Right atrium auricular region (tissue), 2 donors: ENCODE results near the gene TMUB1. TPM values are rescaled to one million over a fixed set of nuclear protein-coding genes. Genes with fewer than 3 reads are reported as not detected.

ENCODE experiments used
- DNase-seq: peaks from one replicate; pipeline ENCODE4 v3.0.0-alpha.2; 2019; ENCODE audit warnings: low spot score
- H3K27ac ChIP-seq, 2 donors: fragments of 200-600 bp; sonication (generic); 1 replicate in 1 of 2; 2 replicates in 1 of 2; pipeline ENCODE4 v1.5.1; 2016 to 2019
- H3K27me3 ChIP-seq, 2 donors: fragments of 200-600 bp; sonication (generic); one replicate each; pipeline versions ENCODE4 v1.5.1 to v1.6.0; 2017 to 2019
- H3K36me3 ChIP-seq: fragments of 200-600 bp; sonication (generic); one replicate; pipeline ENCODE4 v1.5.1; 2016
- H3K4me1 ChIP-seq, 2 donors: fragments of 200-600 bp; sonication (generic); one replicate each; pipeline versions ENCODE4 v1.5.1 to v1.6.0; 2017 to 2019
- H3K4me3 ChIP-seq, 2 donors: fragments of 200-600 bp; sonication (generic); 1 replicate in 1 of 2; 2 replicates in 1 of 2; pipeline ENCODE4 v1.5.1; 2017 to 2019; ENCODE audit warnings: mild to moderate bottlenecking in 1 of 2, moderate library complexity in 1 of 2
- H3K9me3 ChIP-seq, 2 donors: fragments of 200-600 bp; sonication (generic); one replicate each; pipeline ENCODE4 v1.5.1; 2019
- total RNA-seq, 2 donors: library from RNA; depleted of rRNA; stranded (reverse); fragments of >200 nt; gene quantifications; one replicate each; pipeline ENCODE4 v1.1.0, GENCODE V29; 2016
- TF ChIP-seq, protein P1 (sequence below), 2 donors: fragments of 200-600 bp; sonication (generic); IDR thresholded peaks; one replicate each; pipeline ENCODE4 v1.5.1; 2019; ENCODE audit warnings: antibody characterized with exemption in 2 of 2

TMUB1 gene
- total RNA-seq, 2 donors from 2014 or later, result 28.0 to 53.6 TPM

DNA sequence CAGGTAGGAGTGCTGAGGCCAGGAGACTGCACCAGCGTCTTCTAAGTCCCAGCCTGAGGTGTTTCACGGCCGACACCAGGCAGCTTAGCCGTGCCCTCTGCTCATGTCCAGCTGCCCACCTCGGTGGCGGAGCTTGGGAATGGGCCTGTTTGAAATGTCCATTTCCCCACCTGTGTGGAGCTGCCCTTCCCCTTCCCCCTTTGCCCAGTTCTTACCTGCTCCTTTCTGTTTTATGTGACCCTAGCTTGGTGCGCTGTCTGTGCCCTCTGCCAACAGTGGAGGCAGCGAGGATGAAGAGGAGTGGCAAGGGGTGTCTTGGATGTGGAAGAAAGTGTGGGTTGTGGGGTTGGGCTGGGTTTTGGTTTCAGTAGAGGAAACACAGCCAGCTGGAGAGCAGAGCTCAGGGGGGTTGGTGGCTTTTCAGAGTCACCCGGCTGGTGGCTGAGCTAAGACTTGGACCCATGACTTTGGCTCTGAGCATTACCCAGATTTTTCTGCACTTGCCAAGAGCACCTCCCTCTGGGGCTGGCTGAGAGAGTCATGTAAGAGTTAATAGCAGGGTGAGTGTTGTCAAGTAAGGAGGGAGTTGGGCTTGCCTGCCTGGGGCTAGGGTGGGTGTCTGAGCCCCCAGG lies 46.8 kb upstream of the TMUB1 start:
- Histone ChIP-seq H3K9me3 (no peaks in the 10 kb centered on the region), H3K4me3 (no peak overlapping the region), H3K27ac (no peak overlapping the region), H3K4me1 (peaks cover 0 to 19% of the 10 kb centered on the region in 2 donors), H3K36me3 (peaks cover 32% of the 10 kb centered on the region), H3K27me3 (no peaks in the 10 kb centered on the region)
- TF ChIP-seq, protein P1, sequence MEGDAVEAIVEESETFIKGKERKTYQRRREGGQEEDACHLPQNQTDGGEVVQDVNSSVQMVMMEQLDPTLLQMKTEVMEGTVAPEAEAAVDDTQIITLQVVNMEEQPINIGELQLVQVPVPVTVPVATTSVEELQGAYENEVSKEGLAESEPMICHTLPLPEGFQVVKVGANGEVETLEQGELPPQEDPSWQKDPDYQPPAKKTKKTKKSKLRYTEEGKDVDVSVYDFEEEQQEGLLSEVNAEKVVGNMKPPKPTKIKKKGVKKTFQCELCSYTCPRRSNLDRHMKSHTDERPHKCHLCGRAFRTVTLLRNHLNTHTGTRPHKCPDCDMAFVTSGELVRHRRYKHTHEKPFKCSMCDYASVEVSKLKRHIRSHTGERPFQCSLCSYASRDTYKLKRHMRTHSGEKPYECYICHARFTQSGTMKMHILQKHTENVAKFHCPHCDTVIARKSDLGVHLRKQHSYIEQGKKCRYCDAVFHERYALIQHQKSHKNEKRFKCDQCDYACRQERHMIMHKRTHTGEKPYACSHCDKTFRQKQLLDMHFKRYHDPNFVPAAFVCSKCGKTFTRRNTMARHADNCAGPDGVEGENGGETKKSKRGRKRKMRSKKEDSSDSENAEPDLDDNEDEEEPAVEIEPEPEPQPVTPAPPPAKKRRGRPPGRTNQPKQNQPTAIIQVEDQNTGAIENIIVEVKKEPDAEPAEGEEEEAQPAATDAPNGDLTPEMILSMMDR (IDR thresholded peaks at IDR 0.05), result no peak
- DNase-seq, result no peak

DNA sequence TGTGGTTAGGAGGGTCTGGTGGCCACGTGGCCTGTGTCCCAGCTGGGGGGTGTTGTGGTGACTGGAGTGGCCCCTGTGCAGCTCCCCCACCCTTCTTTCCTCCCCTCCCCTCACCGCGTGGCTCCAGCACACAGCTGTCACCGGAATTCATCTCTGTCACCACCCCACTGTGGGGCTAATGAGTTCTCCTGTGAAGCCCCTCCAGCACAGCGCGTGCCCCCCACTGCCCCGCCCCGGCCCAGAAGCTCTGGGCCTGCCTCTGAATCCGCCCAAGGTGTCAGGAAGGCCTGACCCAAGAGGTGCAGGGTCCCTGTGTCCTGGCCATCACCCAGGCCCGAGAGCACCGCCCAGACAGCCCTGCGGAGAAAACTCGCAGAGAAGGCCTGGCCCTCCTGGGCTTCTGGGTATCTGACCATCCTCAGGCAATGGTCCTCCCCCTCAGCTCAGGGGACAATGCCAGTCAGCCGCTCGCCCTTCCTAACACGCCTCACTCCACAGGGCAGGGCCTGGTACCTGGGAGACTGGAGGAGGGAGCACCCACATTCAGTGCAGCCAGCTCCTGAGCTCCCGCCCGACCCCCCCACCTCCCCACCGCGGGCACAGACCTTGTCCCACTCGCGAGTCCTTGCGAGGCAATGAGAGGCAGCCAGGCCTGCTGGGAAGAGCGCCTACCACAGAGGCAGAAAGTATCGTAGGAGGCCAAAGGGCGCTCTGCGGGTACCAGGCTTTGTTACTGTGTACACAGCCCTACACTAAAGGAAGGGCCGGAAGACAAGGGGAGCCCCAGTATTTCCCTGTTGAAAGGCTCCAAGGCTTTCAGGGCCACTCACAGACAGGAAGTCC lies 46.0 kb upstream of the TMUB1 start:
- Histone ChIP-seq H3K27ac (no peak overlapping the region), H3K4me1 (peaks cover 0 to 16% of the 10 kb centered on the region in 2 donors), H3K27me3 (no peaks in the 10 kb centered on the region), H3K36me3 (peaks cover 26% of the 10 kb centered on the region), H3K9me3 (no peaks in the 10 kb centered on the region), H3K4me3 (no peak overlapping the region)
- TF ChIP-seq, protein P1 (IDR thresholded peaks at IDR 0.05), result no peak
- DNase-seq, result no peak

DNA sequence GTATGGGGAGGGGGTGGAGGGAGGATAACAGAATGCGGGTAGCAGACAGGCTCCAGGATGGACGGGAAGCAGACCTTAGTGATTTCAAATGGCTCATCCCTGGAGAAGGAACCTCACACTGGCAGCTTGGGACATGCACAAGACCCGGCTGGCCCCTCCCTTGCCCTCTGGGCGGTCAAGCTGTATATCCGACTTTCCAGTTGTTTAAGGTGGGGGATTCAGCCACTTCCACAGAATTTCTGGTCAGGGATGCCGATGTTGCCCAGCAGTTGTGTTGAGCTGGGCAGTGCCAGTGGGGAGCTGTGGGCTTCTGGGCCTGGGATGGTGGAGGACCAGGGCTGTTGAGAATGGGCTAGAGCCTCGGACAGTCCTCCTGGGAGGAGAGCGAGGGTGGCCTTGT lies 45.4 kb upstream of the TMUB1 start:
- Histone ChIP-seq H3K9me3 (no peaks in the 10 kb centered on the region), H3K27ac (no peak overlapping the region), H3K27me3 (no peaks in the 10 kb centered on the region), H3K4me1 (peaks cover 0 to 15% of the 10 kb centered on the region in 2 donors), H3K36me3 (peaks cover 26% of the 10 kb centered on the region), H3K4me3 (no peak overlapping the region)
- DNase-seq, result no peak
- TF ChIP-seq, protein P1 (IDR thresholded peaks at IDR 0.05), result no peak

DNA sequence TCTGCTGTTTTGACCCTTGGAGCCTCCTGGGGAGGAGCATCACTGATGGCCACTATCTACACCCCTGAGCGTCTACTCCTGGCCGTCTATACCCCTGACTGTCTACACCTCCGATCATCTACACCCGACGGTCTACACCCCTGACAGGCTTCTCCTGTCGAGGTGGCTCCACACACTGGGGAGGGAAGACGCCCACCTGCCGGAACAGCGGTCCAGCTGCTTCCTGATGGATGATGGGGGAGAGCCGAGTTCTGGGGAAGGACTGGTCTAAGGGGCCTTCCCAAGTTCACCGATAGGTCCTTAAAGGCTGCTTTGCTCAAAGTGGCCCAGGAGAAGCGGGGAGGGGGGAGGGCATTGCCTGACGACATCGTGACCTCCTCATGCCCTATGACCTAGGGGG lies 44.9 kb upstream of the TMUB1 start:
- peaks cover 31% of the 10 kb centered on the region for H3K36me3 ChIP-seq
- H3K27me3 ChIP-seq, result no peaks in the 10 kb centered on the region
- no peak overlapping the region for H3K4me3 ChIP-seq
- TF ChIP-seq, protein P1 (IDR thresholded peaks at IDR 0.05), result no peak
- H3K9me3 ChIP-seq, result no peaks in the 10 kb centered on the region
- peaks cover 0 to 15% of the 10 kb centered on the region in 2 donors for H3K4me1 ChIP-seq
- no peak overlapping the region for H3K27ac ChIP-seq
- no peak for DNase-seq

DNA sequence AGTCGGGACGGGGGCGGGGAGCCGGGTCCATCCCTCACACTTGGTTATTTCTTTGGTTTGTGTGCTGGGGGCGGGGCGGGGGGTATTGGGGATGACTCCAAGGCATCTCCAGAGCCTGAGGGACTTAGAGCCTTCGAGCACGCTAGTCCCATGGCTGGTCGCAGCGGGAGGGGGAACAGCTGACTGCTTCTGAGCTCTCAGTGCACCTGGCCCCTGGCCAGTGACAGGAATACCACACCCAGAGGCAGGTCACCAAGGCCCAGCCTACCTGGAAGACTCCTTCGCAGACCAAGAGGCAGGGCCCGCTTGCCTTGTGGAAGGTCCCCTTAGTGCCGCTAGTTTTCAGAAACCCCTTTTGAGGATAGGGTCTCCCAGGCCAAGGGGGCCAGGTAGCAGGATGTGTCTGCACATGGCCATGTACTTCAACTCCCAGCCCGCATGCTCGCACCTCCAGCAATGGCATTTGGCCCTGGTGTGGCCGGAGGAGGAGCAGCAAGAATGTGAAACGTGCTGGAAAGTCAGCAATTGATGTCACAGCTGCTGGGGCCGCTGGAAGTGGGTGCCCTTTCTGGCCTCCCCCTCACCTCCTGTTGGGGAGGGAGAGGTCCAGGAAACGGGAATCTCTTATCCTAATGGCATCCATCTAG lies 43.3 kb upstream of the TMUB1 start:
- H3K9me3 ChIP-seq, result no peaks in the 10 kb centered on the region
- H3K4me1 ChIP-seq, result peaks cover 0 to 13% of the 10 kb centered on the region in 2 donors
- H3K36me3 ChIP-seq, result peaks cover 38% of the 10 kb centered on the region
- H3K4me3 ChIP-seq, result peak overlapping the region in 1 of 2 donors; percentile 60
- DNase-seq, result no peak
- no peaks in the 10 kb centered on the region for H3K27me3 ChIP-seq
- no peak overlapping the region for H3K27ac ChIP-seq
- TF ChIP-seq, protein P1 (IDR thresholded peaks at IDR 0.05), result no peak
